GM23338 (cell line): Measurements from ENCODE around the gene VRTN. TPM values are rescaled to one million over a fixed set of nuclear protein-coding genes. Genes with fewer than 3 reads are reported as not detected.

ENCODE experiments used
- ATAC-seq: fragments of 200-7000 bp; cut with Tn5 transposase; 3 replicates; pipeline ENCODE4 v1.9.1; 2020
- DNase-seq: peaks from one replicate; pipeline ENCODE4 v3.0.0-alpha.2; 2015; ENCODE audit warnings: low spot score
- H2AFZ ChIP-seq: fragments of 200-600 bp; sonication (generic); 2 replicates; pipeline ENCODE4 v1.8.0; 2016; ENCODE audit warnings: antibody characterized with exemption, mild to moderate bottlenecking, moderate library complexity
- H3F3A ChIP-seq: fragments of 200-600 bp; sonication (generic); replicated peaks from 2 replicates; pipeline ENCODE4 v1.8.0; 2017; ENCODE audit warnings: antibody characterized with exemption, mixed run types, low read depth
- H3K27ac ChIP-seq: fragments of 200-600 bp; sonication (generic); 2 replicates; pipeline ENCODE4 v1.6.1; 2016; ENCODE audit warnings: low read depth
- H3K27me3 ChIP-seq: fragments of 200-600 bp; sonication (generic); 2 replicates; pipeline ENCODE4 v1.8.0; 2016; ENCODE audit warnings: mild to moderate bottlenecking, mixed run types, moderate library complexity; ENCODE audit not compliant: insufficient read depth
- H3K36me3 ChIP-seq: fragments of 200-600 bp; sonication (generic); 2 replicates; pipeline ENCODE4 v1.8.0; 2016; ENCODE audit warnings: mild to moderate bottlenecking; ENCODE audit not compliant: insufficient read depth
- H3K4me1 ChIP-seq: fragments of 200-600 bp; sonication (generic); 2 replicates; pipeline ENCODE4 v1.8.0; 2016; ENCODE audit warnings: mild to moderate bottlenecking, moderate library complexity; ENCODE audit not compliant: insufficient read depth
- H3K4me2 ChIP-seq: fragments of 200-600 bp; sonication (generic); 2 replicates; pipeline ENCODE4 v1.7.1; 2017; ENCODE audit warnings: mixed run types
- H3K4me3 ChIP-seq: fragments of 200-600 bp; sonication (generic); 2 replicates; pipeline ENCODE4 v1.6.1; 2016; ENCODE audit warnings: mixed run types
- H3K79me2 ChIP-seq: fragments of 200-600 bp; sonication (generic); replicated peaks from 2 replicates; pipeline ENCODE4 v1.8.0; 2017; ENCODE audit warnings: mild to moderate bottlenecking; ENCODE audit not compliant: insufficient read depth
- H3K9me2 ChIP-seq: fragments of 200-600 bp; sonication (generic); 2 replicates; pipeline ENCODE4 v1.8.0; 2017; ENCODE audit not compliant: insufficient read depth
- H4K20me1 ChIP-seq: fragments of 200-600 bp; sonication (generic); replicated peaks from 2 replicates; pipeline ENCODE4 v1.8.0; 2017; ENCODE audit warnings: mild to moderate bottlenecking; ENCODE audit not compliant: insufficient read depth
- H3K27ac Mint-ChIP-seq: 2 replicates; pipeline ENCODE4 v1.8.0; 2020; ENCODE audit warnings: inconsistent platforms, mild to moderate bottlenecking, moderate library complexity, mixed read lengths
- H3K27me3 Mint-ChIP-seq: 3 replicates; pipeline ENCODE4 v1.8.0; 2022; ENCODE audit warnings: low read depth, mild to moderate bottlenecking, moderate library complexity, mixed read lengths, inconsistent platforms; ENCODE audit not compliant: insufficient read depth, poor library complexity
- H3K36me3 Mint-ChIP-seq: 3 replicates; pipeline ENCODE4 v1.8.0; 2021; ENCODE audit warnings: low read depth, mild to moderate bottlenecking, inconsistent platforms, moderate library complexity, mixed read lengths
- H3K4me1 Mint-ChIP-seq: 3 replicates; pipeline ENCODE4 v1.8.0; 2020; ENCODE audit warnings: mild to moderate bottlenecking, inconsistent platforms, mixed read lengths
- H3K4me3 Mint-ChIP-seq: 3 replicates; pipeline ENCODE4 v1.8.0; 2021; ENCODE audit warnings: moderate library complexity, mild to moderate bottlenecking, inconsistent platforms, mixed read lengths
- H3K9me3 Mint-ChIP-seq: 3 replicates; pipeline ENCODE4 v1.8.0; 2020; ENCODE audit warnings: moderate library complexity, mild to moderate bottlenecking, inconsistent platforms, mixed read lengths
- CREB1 ChIP-seq: fragments of 250-450 bp; sonication (Bioruptor Pico); IDR thresholded peaks from 2 replicates; pipeline ENCODE4 v1.5.0; 2020; ENCODE audit warnings: low read depth, mild to moderate bottlenecking, moderate library complexity
- EZH2 ChIP-seq: fragments of 200-600 bp; sonication (generic); IDR thresholded peaks from one replicate; pipeline ENCODE4 v1.8.0; 2017; ENCODE audit warnings: antibody characterized with exemption, mild to moderate bottlenecking, low read depth; ENCODE audit not compliant: unreplicated experiment
- EZH2phosphoT487 ChIP-seq: fragments of 200-600 bp; sonication (generic); IDR thresholded peaks from one replicate; pipeline ENCODE4 v1.8.1; 2018; ENCODE audit warnings: antibody characterized with exemption; ENCODE audit not compliant: unreplicated experiment
- JUNB ChIP-seq: IDR thresholded peaks from one replicate; pipeline ENCODE4 v1.6.1; 2016; ENCODE audit warnings: antibody characterized with exemption; ENCODE audit not compliant: unreplicated experiment
- NANOG ChIP-seq: IDR thresholded peaks from 2 replicates; pipeline ENCODE4 v1.6.1; 2016; ENCODE audit warnings: antibody characterized with exemption, borderline replicate concordance
- POLR2AphosphoS5 ChIP-seq: IDR thresholded peaks from 2 replicates; pipeline ENCODE4 v1.6.1; 2016; ENCODE audit warnings: antibody characterized with exemption, low read depth
- STAT1 ChIP-seq: IDR thresholded peaks from one replicate; pipeline ENCODE4 v1.6.1; 2016; ENCODE audit warnings: antibody characterized with exemption; ENCODE audit not compliant: unreplicated experiment
- polyA plus RNA-seq: library from polyadenylated mRNA; unstranded; fragments of >200 nt; fragmentation: Nextera tagmentation; extraction: Ambion mirVana; gene quantifications from 2 replicates; pipeline ENCODE4 v1.2.1, GENCODE V29; 2016
- total RNA-seq: library from RNA; depleted of rRNA; stranded (reverse); fragments of >200 nt; shearing (Covaris generic); gene quantifications from 2 replicates; pipeline ENCODE4 v1.2.3, GENCODE V29; 2014
- TF ChIP-seq, protein P1 (sequence below): IDR thresholded peaks from one replicate; pipeline ENCODE4 v1.6.1; 2018; ENCODE audit warnings: antibody characterized with exemption; ENCODE audit not compliant: unreplicated experiment
- TF ChIP-seq, protein P2 (sequence below): fragments of 250-450 bp; sonication (Bioruptor Pico); IDR thresholded peaks from 2 replicates; pipeline ENCODE4 v1.5.0; 2020; ENCODE audit warnings: mild to moderate bottlenecking, moderate library complexity
- TF ChIP-seq, protein P3 (sequence below), 2 experiments: fragments of 200-600 bp in 1 of 2; sonication (generic) in 1 of 2; conservative IDR thresholded peaks; 2 replicates each; pipeline versions ENCODE4 v1.5.1 to v1.6.1; 2016 to 2017; ENCODE audit warnings: antibody characterized with exemption in 2 of 2, low read depth in 2 of 2, mild to moderate bottlenecking in 2 of 2, moderate library complexity in 1 of 2

VRTN gene
- total and polyA plus RNA-seq, 2 experiments from 2014 or later: 63.9 to 143 TPM

DNA sequence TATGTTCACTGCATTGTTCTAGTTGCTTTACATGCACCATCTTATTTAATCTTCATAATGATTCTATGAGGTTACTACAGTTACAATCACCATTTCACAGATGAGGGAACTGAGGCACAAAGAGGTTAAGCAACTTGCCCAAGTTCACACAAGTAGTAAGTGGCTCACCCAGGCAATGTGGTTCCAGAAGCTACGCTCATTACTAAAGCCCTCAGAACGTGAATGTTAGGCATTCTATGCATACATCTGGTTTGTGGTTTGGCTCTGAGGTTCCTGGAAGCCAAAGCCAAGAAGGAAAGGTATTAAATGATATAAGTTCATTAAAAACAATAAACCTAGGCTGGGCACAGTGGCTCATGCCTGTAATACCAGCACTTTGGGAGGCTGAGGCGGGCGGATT is 14.4 kb upstream of the VRTN start:
- Histone ChIP-seq H3K27me3 (no peaks in the 10 kb centered on the region), H3K79me2 (no peaks in the 10 kb centered on the region), H2AFZ (no peak overlapping the region), H3K4me2 (no peak overlapping the region), H3K9me2 (no peaks in the 10 kb centered on the region), H3K27ac (no peak overlapping the region), H4K20me1 (no peaks in the 10 kb centered on the region), H3F3A (no peaks in the 10 kb centered on the region), H3K4me1 (no peaks in the 10 kb centered on the region; the same call in 1 of the 2 replicates), H3K4me3 (no peak overlapping the region), H3K36me3 (no peaks in the 10 kb centered on the region)
- Mint-ChIP-seq H3K36me3 (no peaks in the 10 kb centered on the region), H3K9me3 (no peaks in the 10 kb centered on the region), H3K4me3 (no peak overlapping the region), H3K27ac (no peak overlapping the region), H3K27me3 (no peaks in the 10 kb centered on the region), H3K4me1 (peaks cover 14% of the 10 kb centered on the region)
- TF ChIP-seq JUNB: no peak
- no peak for TF ChIP-seq EZH2phosphoT487
- TF ChIP-seq, protein P1, sequence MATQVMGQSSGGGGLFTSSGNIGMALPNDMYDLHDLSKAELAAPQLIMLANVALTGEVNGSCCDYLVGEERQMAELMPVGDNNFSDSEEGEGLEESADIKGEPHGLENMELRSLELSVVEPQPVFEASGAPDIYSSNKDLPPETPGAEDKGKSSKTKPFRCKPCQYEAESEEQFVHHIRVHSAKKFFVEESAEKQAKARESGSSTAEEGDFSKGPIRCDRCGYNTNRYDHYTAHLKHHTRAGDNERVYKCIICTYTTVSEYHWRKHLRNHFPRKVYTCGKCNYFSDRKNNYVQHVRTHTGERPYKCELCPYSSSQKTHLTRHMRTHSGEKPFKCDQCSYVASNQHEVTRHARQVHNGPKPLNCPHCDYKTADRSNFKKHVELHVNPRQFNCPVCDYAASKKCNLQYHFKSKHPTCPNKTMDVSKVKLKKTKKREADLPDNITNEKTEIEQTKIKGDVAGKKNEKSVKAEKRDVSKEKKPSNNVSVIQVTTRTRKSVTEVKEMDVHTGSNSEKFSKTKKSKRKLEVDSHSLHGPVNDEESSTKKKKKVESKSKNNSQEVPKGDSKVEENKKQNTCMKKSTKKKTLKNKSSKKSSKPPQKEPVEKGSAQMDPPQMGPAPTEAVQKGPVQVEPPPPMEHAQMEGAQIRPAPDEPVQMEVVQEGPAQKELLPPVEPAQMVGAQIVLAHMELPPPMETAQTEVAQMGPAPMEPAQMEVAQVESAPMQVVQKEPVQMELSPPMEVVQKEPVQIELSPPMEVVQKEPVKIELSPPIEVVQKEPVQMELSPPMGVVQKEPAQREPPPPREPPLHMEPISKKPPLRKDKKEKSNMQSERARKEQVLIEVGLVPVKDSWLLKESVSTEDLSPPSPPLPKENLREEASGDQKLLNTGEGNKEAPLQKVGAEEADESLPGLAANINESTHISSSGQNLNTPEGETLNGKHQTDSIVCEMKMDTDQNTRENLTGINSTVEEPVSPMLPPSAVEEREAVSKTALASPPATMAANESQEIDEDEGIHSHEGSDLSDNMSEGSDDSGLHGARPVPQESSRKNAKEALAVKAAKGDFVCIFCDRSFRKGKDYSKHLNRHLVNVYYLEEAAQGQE: no peak
- TF ChIP-seq EZH2: no peak
- TF ChIP-seq, protein P2, sequence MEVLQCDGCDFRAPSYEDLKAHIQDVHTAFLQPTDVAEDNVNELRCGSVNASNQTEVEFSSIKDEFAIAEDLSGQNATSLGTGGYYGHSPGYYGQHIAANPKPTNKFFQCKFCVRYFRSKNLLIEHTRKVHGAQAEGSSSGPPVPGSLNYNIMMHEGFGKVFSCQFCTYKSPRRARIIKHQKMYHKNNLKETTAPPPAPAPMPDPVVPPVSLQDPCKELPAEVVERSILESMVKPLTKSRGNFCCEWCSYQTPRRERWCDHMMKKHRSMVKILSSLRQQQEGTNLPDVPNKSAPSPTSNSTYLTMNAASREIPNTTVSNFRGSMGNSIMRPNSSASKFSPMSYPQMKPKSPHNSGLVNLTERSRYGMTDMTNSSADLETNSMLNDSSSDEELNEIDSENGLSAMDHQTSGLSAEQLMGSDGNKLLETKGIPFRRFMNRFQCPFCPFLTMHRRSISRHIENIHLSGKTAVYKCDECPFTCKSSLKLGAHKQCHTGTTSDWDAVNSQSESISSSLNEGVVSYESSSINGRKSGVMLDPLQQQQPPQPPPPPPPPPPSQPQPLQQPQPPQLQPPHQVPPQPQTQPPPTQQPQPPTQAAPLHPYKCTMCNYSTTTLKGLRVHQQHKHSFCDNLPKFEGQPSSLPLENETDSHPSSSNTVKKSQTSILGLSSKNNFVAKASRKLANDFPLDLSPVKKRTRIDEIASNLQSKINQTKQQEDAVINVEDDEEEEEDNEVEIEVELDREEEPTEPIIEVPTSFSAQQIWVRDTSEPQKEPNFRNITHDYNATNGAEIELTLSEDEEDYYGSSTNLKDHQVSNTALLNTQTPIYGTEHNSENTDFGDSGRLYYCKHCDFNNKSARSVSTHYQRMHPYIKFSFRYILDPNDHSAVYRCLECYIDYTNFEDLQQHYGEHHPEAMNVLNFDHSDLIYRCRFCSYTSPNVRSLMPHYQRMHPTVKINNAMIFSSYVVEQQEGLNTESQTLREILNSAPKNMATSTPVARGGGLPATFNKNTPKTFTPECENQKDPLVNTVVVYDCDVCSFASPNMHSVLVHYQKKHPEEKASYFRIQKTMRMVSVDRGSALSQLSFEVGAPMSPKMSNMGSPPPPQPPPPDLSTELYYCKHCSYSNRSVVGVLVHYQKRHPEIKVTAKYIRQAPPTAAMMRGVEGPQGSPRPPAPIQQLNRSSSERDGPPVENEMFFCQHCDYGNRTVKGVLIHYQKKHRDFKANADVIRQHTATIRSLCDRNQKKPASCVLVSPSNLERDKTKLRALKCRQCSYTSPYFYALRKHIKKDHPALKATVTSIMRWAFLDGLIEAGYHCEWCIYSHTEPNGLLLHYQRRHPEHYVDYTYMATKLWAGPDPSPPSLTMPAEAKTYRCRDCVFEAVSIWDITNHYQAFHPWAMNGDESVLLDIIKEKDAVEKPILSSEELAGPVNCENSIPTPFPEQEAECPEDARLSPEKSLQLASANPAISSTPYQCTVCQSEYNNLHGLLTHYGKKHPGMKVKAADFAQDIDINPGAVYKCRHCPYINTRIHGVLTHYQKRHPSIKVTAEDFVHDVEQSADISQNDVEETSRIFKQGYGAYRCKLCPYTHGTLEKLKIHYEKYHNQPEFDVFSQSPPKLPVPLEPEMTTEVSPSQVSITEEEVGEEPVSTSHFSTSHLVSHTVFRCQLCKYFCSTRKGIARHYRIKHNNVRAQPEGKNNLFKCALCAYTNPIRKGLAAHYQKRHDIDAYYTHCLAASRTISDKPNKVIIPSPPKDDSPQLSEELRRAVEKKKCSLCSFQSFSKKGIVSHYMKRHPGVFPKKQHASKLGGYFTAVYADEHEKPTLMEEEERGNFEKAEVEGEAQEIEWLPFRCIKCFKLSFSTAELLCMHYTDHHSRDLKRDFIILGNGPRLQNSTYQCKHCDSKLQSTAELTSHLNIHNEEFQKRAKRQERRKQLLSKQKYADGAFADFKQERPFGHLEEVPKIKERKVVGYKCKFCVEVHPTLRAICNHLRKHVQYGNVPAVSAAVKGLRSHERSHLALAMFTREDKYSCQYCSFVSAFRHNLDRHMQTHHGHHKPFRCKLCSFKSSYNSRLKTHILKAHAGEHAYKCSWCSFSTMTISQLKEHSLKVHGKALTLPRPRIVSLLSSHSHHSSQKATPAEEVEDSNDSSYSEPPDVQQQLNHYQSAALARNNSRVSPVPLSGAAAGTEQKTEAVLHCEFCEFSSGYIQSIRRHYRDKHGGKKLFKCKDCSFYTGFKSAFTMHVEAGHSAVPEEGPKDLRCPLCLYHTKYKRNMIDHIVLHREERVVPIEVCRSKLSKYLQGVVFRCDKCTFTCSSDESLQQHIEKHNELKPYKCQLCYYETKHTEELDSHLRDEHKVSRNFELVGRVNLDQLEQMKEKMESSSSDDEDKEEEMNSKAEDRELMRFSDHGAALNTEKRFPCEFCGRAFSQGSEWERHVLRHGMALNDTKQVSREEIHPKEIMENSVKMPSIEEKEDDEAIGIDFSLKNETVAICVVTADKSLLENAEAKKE (CRISPR knock-in tag): no peak
- no peak for TF ChIP-seq NANOG
- TF ChIP-seq, protein P3, sequence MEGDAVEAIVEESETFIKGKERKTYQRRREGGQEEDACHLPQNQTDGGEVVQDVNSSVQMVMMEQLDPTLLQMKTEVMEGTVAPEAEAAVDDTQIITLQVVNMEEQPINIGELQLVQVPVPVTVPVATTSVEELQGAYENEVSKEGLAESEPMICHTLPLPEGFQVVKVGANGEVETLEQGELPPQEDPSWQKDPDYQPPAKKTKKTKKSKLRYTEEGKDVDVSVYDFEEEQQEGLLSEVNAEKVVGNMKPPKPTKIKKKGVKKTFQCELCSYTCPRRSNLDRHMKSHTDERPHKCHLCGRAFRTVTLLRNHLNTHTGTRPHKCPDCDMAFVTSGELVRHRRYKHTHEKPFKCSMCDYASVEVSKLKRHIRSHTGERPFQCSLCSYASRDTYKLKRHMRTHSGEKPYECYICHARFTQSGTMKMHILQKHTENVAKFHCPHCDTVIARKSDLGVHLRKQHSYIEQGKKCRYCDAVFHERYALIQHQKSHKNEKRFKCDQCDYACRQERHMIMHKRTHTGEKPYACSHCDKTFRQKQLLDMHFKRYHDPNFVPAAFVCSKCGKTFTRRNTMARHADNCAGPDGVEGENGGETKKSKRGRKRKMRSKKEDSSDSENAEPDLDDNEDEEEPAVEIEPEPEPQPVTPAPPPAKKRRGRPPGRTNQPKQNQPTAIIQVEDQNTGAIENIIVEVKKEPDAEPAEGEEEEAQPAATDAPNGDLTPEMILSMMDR (conservative IDR thresholded peaks at IDR 0.05; ENCODE audit: low read depth in 2 of 2): no peak
- no peak for TF ChIP-seq STAT1
- no peak for TF ChIP-seq POLR2AphosphoS5
- no peak for TF ChIP-seq CREB1 (CRISPR knock-in tag)
- DNase-seq (no peak), ATAC-seq (no peak)
